GM21526 (cell line): ENCODE results near the gene SIK2.
"Not testable (repeated sequence)": the region's sequence is repeated elsewhere in the genome, so short reads cannot be mapped to it uniquely, and the experiment has no call there.

Experiments
- ATAC-seq: cut with Tn5 transposase; IDR thresholded peaks from one replicate; pipeline ENCODE4 v1.9.1; 2021; ENCODE audit warnings: moderate library complexity; ENCODE audit not compliant: unreplicated experiment, low FRiP score

Gene SIK2

DNA sequence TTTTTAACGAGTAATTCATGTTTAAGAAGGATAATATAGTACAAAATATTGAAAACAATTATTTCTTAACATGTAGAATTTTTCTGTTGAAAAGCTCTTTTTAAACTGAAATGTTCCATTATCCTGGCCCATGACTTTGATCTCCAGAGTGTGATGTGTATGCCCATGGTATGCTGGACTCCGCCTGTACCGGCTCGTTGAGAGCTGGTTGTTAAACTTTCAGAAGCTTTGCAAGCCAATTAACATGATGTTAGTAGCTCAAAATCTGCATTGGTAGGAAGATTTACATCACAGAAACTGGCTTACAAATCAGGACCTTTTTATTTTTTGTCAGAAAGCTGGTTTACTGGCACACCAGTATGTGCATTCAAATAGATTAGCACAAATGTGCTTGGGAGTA is 15.0 kb downstream of the SIK2 start:
- ATAC-seq = no peak

DNA sequence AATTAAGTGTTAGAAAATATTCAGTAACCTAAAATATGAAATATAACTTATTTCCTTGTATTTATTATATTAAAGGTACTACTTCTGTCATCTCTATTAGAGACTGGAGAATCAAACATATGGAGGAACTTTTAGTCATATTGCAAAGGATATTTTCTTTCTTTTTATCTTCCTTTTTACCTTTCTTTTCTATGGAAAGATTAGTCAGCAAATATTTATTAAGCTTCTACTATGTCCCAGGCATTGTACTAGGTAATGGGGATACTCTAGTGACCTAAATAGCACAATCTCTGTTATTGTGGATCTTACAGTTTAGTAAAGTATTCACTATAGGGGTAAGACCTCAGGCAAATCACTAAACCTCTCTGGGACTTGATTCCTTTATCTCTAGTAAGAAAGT is 18.3 kb downstream of the SIK2 start:
- ATAC-seq = no peak

- ATAC-seq = no peak
These were observed 21.3 kb downstream of the SIK2 start for GRCh38 chr11:111623527-111624030.

GRCh38 chr11:111624608-111625007 is 22.4 kb downstream of the SIK2 start:
- ATAC-seq = no peak

- ATAC-seq = no peak
These were observed 25.3 kb downstream of the SIK2 start for GRCh38 chr11:111627591-111627990.

DNA sequence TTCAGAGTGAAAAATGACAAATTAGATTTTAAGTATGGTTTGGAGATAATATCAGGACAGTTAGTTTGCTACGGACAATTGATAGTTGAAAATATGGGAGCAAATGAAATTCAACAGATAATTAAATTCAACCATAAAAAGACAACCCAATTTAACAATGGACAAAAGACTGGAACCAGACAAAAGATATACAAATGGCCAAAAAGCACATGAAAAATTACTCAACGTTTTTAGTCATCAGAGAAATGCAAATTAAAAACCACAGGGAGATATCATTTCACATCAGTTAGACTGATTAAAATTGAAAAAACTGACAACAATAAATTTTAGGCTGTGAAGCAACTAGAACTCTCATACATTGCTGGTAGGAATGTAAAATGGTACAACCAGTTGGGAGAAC is 27.2 kb downstream of the SIK2 start:
- ATAC-seq = no peak

DNA sequence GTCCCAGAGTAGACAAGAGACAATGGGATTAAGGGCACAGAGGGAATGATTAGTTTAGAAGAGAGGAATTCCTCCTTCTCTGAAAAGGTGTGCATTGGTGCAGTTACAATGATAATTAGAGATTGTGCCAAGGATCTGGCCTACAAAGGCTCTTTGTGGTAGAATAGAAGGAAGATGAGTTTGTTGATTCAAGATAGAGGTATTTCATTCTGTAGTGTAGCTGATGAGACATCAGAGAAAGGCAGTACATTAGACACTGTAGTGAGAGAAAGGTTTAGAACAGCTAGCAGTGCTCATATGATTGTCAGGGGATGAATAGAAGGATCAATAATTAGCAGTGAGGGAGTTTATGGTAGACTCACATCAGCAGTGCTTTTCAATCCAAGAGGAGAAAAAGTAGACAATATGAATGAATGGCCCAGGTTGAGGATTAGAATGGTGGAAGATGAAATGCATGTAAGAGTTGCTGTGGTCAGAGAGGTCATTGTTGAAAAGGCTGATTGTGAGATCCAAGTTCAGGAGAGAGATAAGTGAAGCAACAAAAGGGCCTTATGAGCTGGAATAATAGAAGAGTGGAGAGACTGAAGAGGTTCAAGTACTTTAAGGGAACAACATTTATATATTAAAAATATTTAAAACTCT is 28.9 kb downstream of the SIK2 start:
- ATAC-seq = no peak

GRCh38 chr11:111631666-111632039 is 29.4 kb downstream of the SIK2 start:
- no peak for ATAC-seq

DNA sequence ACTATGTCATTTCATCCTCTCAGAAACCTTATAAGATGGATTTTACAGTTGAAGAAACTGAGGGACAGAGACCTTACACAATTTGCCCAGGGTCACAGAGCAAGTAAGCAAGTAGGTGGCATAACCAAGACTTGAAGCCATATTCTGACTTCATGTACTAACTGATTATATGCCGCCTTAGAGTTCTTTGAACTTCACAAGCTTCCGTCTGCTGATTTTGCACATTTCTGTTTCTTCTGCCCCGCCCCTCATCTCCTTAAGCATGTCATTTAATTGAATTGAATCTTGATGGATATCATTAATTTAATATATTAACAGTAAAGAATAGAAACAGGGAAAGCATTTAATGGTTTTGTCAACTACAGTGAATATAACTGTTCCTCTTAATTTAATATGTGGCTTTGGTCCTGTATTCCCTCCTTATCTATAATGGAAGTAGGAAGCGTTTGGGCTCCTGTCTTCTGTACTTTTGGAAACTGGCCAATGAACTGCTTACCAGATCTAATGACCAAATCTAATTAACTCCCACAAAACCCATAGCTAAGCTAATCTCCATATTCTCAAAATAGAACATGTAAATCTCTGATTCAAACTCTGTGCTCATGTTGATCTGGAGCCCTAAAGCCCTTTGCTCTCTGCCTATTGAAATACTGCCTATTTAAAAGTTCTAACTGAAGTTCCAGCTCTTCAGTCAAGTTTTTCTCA is 30.4 kb downstream of the SIK2 start:
- ATAC-seq = no peak

GRCh38 chr11:111633248-111633647 is 31.0 kb downstream of the SIK2 start:
- ATAC-seq = no peak

DNA sequence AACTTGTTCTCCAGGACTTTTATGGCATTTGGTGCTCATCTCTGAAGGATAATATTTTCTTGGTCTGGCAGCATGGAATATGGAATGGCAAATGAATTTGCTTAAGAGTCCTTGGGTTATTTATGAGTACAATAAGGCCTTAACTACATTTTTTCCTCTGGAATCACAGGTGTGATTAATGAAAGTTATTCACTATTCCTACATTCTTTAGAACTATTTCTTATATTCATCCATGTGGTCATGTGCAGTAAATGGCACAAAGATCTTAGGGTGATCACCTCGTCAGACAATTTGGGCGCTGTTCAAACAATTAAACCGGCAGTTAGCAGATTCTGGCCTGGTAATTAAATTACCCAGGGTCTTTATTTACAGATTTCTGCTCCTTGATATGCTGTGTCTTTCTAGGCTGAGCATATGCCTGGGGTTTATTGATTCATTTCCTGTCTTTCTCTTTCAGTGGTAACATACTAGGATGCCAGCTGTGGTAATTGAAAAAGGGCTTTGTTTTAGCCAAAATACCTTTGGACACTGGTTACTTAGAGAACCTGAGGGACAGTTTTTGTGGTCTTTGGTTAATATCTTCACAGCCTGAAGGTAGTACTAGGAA is 31.6 kb downstream of the SIK2 start:
- no peak for ATAC-seq

GRCh38 chr11:111634981-111635705 is 32.9 kb downstream of the SIK2 start:
- no peak for ATAC-seq

GRCh38 chr11:111635706-111636045 is 33.4 kb downstream of the SIK2 start:
- no peak for ATAC-seq

- no peak for ATAC-seq
These were observed 35.6 kb downstream of the SIK2 start for GRCh38 chr11:111637885-111638284.

DNA sequence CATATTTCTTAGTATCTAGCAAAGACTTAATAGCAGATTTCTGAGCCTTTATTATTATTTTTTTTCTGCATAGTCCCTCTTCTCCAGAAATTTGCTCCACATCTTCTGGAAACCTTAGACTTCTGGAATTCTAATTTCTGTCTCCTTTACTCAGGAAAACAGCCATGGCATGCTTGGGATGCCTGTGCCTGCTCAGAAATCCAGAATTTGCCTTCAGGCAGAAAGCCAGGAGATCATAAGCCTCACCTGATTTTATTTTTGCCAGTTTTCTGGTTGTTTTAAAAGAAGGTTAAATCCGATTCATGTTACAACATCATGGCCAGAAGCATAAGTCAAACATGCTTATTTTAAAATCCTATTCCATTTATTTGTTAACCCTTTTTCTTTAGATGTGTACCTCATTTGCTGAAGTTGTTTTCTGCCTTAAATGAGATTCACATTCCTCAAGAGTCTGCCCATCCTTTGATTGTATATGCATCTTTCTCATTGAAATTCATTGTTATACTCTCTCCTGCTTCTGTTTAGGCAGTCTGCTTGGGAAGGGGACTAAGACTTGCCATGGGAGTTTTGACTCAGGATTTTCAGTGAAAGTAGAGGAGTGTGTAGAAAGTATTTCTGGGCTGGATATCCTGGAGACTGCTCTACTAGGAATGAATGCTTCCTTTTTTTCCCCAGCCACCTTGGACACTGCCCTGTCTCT is 37.1 kb downstream of the SIK2 start:
- no peak for ATAC-seq

- ATAC-seq = no peak
These were observed 39.2 kb downstream of the SIK2 start for GRCh38 chr11:111641339-111642015.

DNA sequence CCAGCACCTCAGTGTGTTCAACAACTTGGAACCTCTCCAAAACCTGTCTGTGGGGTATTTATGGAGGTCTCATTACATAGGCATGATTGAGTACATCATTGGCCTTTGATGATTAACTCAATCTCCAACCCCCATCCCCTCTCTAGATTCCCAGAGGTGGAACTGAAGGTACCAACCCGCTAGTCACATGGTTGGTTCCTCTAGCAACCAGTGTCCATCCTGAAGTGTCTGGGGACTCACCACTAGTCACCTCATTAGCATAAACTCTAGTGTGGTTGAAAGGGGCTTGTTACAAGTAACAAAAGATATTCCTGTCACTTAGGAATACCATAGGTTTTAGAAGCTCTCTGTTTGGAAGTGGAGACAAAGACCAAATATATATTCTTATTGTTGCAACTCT is 40.3 kb downstream of the SIK2 start:
- ATAC-seq = no peak

- ATAC-seq = no peak
These were observed 42.7 kb downstream of the SIK2 start for GRCh38 chr11:111644922-111645321.

DNA sequence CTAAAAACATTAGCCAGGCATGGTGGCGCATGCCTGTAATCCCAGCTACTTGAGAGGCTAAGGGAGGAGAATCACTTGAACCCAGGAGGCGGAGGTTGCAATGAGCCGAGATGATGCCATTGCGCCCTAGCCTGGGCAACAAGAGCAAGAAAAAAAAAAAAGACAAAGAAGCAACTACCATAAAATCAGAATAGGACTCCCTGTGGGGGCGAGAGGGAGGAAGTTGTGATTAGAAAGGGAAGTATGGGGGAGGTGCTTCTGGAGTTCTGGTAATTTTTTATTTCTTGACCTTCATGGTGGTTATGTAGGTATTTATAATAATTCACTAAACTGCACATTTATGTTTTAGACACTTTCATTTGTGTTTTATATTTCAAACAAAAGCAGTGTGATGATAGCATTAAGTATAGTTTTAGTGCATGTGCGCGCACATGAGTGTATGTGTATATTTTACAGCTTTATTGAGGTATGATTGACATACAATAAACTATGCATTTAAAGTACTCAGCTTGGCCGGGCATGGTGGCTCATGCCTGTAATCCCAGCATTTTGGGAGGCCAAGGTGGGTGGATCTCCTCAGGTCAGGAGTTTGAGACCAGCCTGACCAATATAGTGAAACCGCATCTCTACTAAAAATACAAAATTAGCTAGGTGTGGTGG is 43.5 kb downstream of the SIK2 start:
- ATAC-seq = no peak

- not testable (repeated sequence) for ATAC-seq
These were observed 49.1 kb downstream of the SIK2 start for GRCh38 chr11:111651336-111651735.
